HepG2 (cell line): ENCODE data around the gene STN1. TPM values are rescaled to one million over a fixed set of nuclear protein-coding genes. Genes with fewer than 3 reads are reported as not detected.
A peak's percentile ranks its signal among the peaks of the same experiment; 100 is the strongest.

ENCODE experiments used
- ATAC-seq: fragments of 200-7000 bp; cut with Tn5 transposase; 3 replicates; pipeline ENCODE4 v1.9.1; 2020; ENCODE audit warnings: mild to moderate bottlenecking, moderate library complexity
- BruUV-seq: library from RNA; stranded (reverse); fragments of 400-500 nt; replicated peaks from 2 replicates; lab custom pipeline; 2021; lab: Mats Ljungman, UMichigan
- CTCF ChIA-PET: fragments of 300-600 bp; formaldehyde crosslinking; extraction: SDS; loops from one replicate; lab custom pipeline; 2021; ENCODE audit warnings: low total read pairs, inconsistent platforms, low intra/inter-chr PET ratio; lab: Yijun Ruan, JAX
- POLR2A ChIA-PET: fragments of 350-600 bp; sonication (Branson Sonifier 250); formaldehyde crosslinking; loops from one replicate; lab custom pipeline; 2020; ENCODE audit warnings: antibody characterized with exemption, inconsistent platforms; lab: Yijun Ruan, JAX
- DNase-seq: peaks from one replicate; pipeline ENCODE4 v3.0.0-alpha.2; 2015; ENCODE audit warnings: low spot score
- FAIRE-seq: peaks from 3 replicates; lab custom pipeline; 2011; peaks lifted over from hg19 to GRCh38; lab: Jason Lieb, UNC
- H2AFZ ChIP-seq: one replicate; pipeline ENCODE4 v1.6.1; 2011; ENCODE audit warnings: low read length, inconsistent platforms
- H3K27ac ChIP-seq: fragments of 300-600 bp; 3 replicates; pipeline ENCODE4 v1.8.0; 2011; ENCODE audit warnings: mixed run types, mild to moderate bottlenecking, mixed read lengths, low read length, inconsistent platforms; ENCODE audit not compliant: insufficient read depth; ENCODE audit errors: extremely low read length
- H3K27me3 ChIP-seq, 2 experiments: fragments of 200-600 bp in 1 of 2; 2 replicates in 1 of 2; 3 replicates in 1 of 2; pipeline versions ENCODE4 v1.6.0 to v1.8.0; 2011; ENCODE audit warnings: low read length in 2 of 2, mild to moderate bottlenecking in 2 of 2, moderate library complexity in 2 of 2, inconsistent platforms in 1 of 2; ENCODE audit not compliant: insufficient read depth in 2 of 2, control insufficient read depth in 1 of 2
- H3K36me3 ChIP-seq, 2 experiments: fragments of 200-600 bp in 1 of 2; replicated peaks in 1 of 2; 2 replicates in 1 of 2; 3 replicates in 1 of 2; pipeline versions ENCODE4 v1.5.1 to v1.8.0; 2011; ENCODE audit warnings: low read length in 2 of 2, inconsistent platforms in 1 of 2; ENCODE audit not compliant: insufficient read depth in 2 of 2, control insufficient read depth in 1 of 2
- H3K4me1 ChIP-seq: 2 replicates; pipeline ENCODE4 v1.5.1; 2012; ENCODE audit warnings: low read length, inconsistent platforms; ENCODE audit not compliant: insufficient read depth
- H3K4me2 ChIP-seq: 2 replicates; pipeline ENCODE4 v1.6.0; 2011; ENCODE audit warnings: low read depth, low read length, inconsistent platforms
- H3K4me3 ChIP-seq, 3 experiments: fragments of 200-600 bp in 1 of 3; sonication (generic), shearing (Covaris generic) in 1 of 3; replicated peaks in 1 of 3; 2 replicates each; pipeline ENCODE4 v1.5.1; 2011 to 2016; ENCODE audit warnings: low read length in 3 of 3, inconsistent platforms in 2 of 3, low read depth in 2 of 3, mild to moderate bottlenecking in 2 of 3, control low read depth in 1 of 3, mixed read lengths in 1 of 3; ENCODE audit not compliant: insufficient read depth in 1 of 3
- H3K79me2 ChIP-seq: one replicate; pipeline ENCODE4 v1.6.1; 2011; ENCODE audit warnings: low read length, inconsistent platforms; ENCODE audit not compliant: insufficient read depth
- H3K9ac ChIP-seq: 2 replicates; pipeline ENCODE4 v1.6.0; 2011; ENCODE audit warnings: mild to moderate bottlenecking, low read depth, low read length, inconsistent platforms; ENCODE audit not compliant: insufficient read depth
- H3K9me3 ChIP-seq: 2 replicates; pipeline ENCODE4 v1.5.1; 2012; ENCODE audit warnings: mild to moderate bottlenecking, low read length
- H4K20me1 ChIP-seq: 2 replicates; pipeline ENCODE4 v1.6.0; 2011; ENCODE audit warnings: inconsistent platforms, mild to moderate bottlenecking, low read length, moderate library complexity; ENCODE audit not compliant: insufficient read depth
- HNF4A ChIP-seq: sonication (generic); formaldehyde crosslinking; IDR thresholded peaks from 2 replicates; pipeline ENCODE4 v1.4.0; 2020; ENCODE audit warnings: missing genetic modification reagents
- IRF2 ChIP-seq: IDR thresholded peaks from 2 replicates; pipeline ENCODE4 v1.6.1; 2018; ENCODE audit warnings: missing genetic modification reagents, missing compliant biosample characterization
- MATR3 ChIP-seq: sonication (generic); formaldehyde crosslinking; IDR thresholded peaks from 2 replicates; pipeline ENCODE4 v1.4.0; 2020; ENCODE audit warnings: missing genetic modification reagents
- MXD4 ChIP-seq: IDR thresholded peaks from 2 replicates; pipeline ENCODE4 v1.6.1; 2016; ENCODE audit warnings: mild to moderate bottlenecking, missing biosample characterization, missing genetic modification reagents
- STAG1 ChIP-seq: sonication (generic); formaldehyde crosslinking; IDR thresholded peaks from 2 replicates; pipeline ENCODE4 v1.4.0; 2020; ENCODE audit warnings: missing genetic modification reagents
- ZNF451 ChIP-seq: sonication (generic); formaldehyde crosslinking; IDR thresholded peaks from 2 replicates; pipeline ENCODE4 v1.5.0; 2020; ENCODE audit warnings: mild to moderate bottlenecking, missing genetic modification reagents
- WGBS: methylation state at CpG from one replicate; pipeline ENCODE4 v1.1.6; 2017; ENCODE audit warnings: low lambda C conversion rate; 5-methylcytosine and 5-hydroxymethylcytosine counted together
- in situ Hi-C: cut with HindIII; loops from 2 replicates; pipeline ENCODE4 v1.10.0; 2017; ENCODE audit warnings: low pct_unique_long_range_greater_than_20kb; ENCODE audit not compliant: extremely low pct_ligation_motif_present
- intact Hi-C: fragments of 100-400 bp; cut with micrococcal nuclease; formaldehyde crosslinking; loops from one replicate; pipeline ENCODE4 v1.10.0; 2022; ENCODE audit not compliant: unreplicated experiment
- polyA plus RNA-seq, 8 experiments: library from polyadenylated mRNA; depleted of rRNA in 3 of 8; stranded (reverse) in 7 of 8; unstranded in 1 of 8; fragments of >200 nt; fragmentation: Illumina TruSeq in 4 of 8; extraction: Trizol in 4 of 8; gene quantifications; 2 replicates each; pipeline versions ENCODE4 v1.2.1 to v1.2.3, GENCODE V29; 2011 to 2016; ENCODE audit warnings: low read depth in 4 of 8, missing spikeins in 1 of 8, mixed read lengths in 1 of 8; ENCODE audit not compliant: insufficient read depth in 1 of 8
- total RNA-seq, 5 experiments: library from RNA; depleted of rRNA; stranded (reverse); fragments of >200 nt; fragmentation: Illumina TruSeq; extraction: Trizol; gene quantifications; 2 replicates each; pipeline ENCODE4 v1.2.3, GENCODE V29; 2016; ENCODE audit warnings: low read depth in 1 of 5
- TF ChIP-seq, protein P1 (sequence below): sonication (generic); formaldehyde crosslinking; IDR thresholded peaks from 2 replicates; pipeline ENCODE4 v1.4.0; 2020; ENCODE audit warnings: missing genetic modification reagents
- TF ChIP-seq, protein P2 (sequence below): sonication (generic); formaldehyde crosslinking; IDR thresholded peaks from 2 replicates; pipeline ENCODE4 v1.5.0; 2020; ENCODE audit warnings: mild to moderate bottlenecking, missing genetic modification reagents, borderline replicate concordance

STN1 gene
- total and polyA plus RNA-seq, 2 of the 13 experiments (the other 11 are each of a cell fraction or from before 2014, with no cell fraction given): 17.6 to 22.7 TPM

DNA sequence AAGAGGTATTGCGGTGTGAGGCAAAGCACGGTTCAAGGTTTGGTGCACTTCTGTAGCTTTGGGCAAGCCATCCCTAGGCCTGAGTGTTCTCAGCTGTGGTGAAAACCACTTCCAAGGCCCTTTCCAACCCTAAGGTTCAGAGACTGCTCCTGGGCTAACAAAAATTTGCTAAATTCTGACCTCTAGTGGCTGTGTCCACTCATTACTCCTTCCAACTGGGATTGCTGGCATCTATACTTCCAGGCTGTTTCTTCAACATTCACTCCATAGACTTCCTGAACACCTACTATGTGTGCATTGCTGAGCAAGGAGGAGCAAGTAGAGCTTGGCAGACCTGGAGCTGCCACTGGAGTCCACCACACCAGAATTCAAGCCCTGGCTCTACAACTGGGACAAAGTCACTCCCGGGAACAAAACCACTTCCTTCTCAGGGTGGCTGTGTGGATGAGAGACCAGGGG, 33.3 kb downstream of the STN1 start (continued):
- TF ChIP-seq IRF2 (CRISPR knock-in tag) (peak; percentile 47; the same call in 1 of the 2 replicates), HNF4A (CRISPR knock-in tag) (peak; percentile 19; the same call in 1 of the 2 replicates), STAG1 (CRISPR knock-in tag) (peak; percentile 88), MXD4 (CRISPR knock-in tag) (0 out of 2 replicates have a peak, but pooled peaks have one; percentile 50)
- TF ChIP-seq, protein P1, sequence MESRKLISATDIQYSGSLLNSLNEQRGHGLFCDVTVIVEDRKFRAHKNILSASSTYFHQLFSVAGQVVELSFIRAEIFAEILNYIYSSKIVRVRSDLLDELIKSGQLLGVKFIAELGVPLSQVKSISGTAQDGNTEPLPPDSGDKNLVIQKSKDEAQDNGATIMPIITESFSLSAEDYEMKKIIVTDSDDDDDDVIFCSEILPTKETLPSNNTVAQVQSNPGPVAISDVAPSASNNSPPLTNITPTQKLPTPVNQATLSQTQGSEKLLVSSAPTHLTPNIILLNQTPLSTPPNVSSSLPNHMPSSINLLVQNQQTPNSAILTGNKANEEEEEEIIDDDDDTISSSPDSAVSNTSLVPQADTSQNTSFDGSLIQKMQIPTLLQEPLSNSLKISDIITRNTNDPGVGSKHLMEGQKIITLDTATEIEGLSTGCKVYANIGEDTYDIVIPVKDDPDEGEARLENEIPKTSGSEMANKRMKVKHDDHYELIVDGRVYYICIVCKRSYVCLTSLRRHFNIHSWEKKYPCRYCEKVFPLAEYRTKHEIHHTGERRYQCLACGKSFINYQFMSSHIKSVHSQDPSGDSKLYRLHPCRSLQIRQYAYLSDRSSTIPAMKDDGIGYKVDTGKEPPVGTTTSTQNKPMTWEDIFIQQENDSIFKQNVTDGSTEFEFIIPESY (CRISPR knock-in tag): no peak

- CTCF ChIA-PET: no interaction called here
- 0 out of 2 replicates have a peak, but pooled peaks cover under 1% of the 10 kb centered on the region for H3K4me1 ChIP-seq
- TF ChIP-seq MATR3 (no peak), ZNF451 (no peak)
- TF ChIP-seq, protein P2, sequence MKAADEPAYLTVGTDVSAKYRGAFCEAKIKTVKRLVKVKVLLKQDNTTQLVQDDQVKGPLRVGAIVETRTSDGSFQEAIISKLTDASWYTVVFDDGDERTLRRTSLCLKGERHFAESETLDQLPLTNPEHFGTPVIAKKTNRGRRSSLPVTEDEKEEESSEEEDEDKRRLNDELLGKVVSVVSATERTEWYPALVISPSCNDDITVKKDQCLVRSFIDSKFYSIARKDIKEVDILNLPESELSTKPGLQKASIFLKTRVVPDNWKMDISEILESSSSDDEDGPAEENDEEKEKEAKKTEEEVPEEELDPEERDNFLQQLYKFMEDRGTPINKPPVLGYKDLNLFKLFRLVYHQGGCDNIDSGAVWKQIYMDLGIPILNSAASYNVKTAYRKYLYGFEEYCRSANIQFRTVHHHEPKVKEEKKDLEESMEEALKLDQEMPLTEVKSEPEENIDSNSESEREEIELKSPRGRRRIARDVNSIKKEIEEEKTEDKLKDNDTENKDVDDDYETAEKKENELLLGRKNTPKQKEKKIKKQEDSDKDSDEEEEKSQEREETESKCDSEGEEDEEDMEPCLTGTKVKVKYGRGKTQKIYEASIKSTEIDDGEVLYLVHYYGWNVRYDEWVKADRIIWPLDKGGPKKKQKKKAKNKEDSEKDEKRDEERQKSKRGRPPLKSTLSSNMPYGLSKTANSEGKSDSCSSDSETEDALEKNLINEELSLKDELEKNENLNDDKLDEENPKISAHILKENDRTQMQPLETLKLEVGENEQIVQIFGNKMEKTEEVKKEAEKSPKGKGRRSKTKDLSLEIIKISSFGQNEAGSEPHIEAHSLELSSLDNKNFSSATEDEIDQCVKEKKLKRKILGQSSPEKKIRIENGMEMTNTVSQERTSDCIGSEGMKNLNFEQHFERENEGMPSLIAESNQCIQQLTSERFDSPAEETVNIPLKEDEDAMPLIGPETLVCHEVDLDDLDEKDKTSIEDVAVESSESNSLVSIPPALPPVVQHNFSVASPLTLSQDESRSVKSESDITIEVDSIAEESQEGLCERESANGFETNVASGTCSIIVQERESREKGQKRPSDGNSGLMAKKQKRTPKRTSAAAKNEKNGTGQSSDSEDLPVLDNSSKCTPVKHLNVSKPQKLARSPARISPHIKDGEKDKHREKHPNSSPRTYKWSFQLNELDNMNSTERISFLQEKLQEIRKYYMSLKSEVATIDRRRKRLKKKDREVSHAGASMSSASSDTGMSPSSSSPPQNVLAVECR (CRISPR knock-in tag): no peak
- TF ChIP-seq, all 625 proteins: peak for 0
- DNase-seq: no peak
- Histone ChIP-seq H3K4me2 (no peak overlapping the region), H3K27ac (no peak overlapping the region), H3K36me3 (peaks cover 7 to 21% of the 10 kb centered on the region in 2 experiments; a peak in 4 of 5 replicates), H4K20me1 (no peaks in the 10 kb centered on the region), H3K9ac (no peak overlapping the region), H3K79me2 (no peaks in the 10 kb centered on the region), H3K9me3 (no peaks in the 10 kb centered on the region), H3K4me3 (no peak overlapping the region), H2AFZ (no peak overlapping the region), H3K27me3 (no peaks in the 10 kb centered on the region)
- POLR2A ChIA-PET: no interaction called here
- FAIRE-seq: no peak
- no peak for ATAC-seq
- in situ Hi-C loops: no loop called here
- WGBS: 100% methylated on average over 8 of the region's 8 CpGs
- intact Hi-C loops: no loop called here
- BruUV-seq: no TSS peak
Observed at GRCh38 chr10:103882285-103883007, 35.5 kb downstream of the STN1 start.
